Tibial artery (tissue), 4 donors: ENCODE measurements around the gene PAK1IP1.
"Not testable (repeated sequence)": the region's sequence is repeated elsewhere in the genome, so short reads cannot be mapped to it uniquely, and the experiment has no call there.

Experiments used
- DNase-seq, 2 donors: peaks; one replicate each; pipeline ENCODE4 v3.0.0-alpha.2; 2019
- H3K27ac ChIP-seq, 2 donors: fragments of 200-600 bp; sonication (generic) in 1 of 2; 1 replicate in 1 of 2; 2 replicates in 1 of 2; pipeline ENCODE4 v1.5.1; 2018 to 2019; ENCODE audit warnings: mild to moderate bottlenecking in 1 of 2
- H3K27me3 ChIP-seq, 2 donors: fragments of 200-600 bp; sonication (generic) in 1 of 2; one replicate each; pipeline versions ENCODE4 v1.5.1 to v1.6.0; 2016 to 2019
- H3K36me3 ChIP-seq, 3 donors: fragments of 200-600 bp; sonication (generic) in 2 of 3; one replicate each; pipeline ENCODE4 v1.5.1; 2016 to 2019; ENCODE audit warnings: mild to moderate bottlenecking in 2 of 3
- H3K4me1 ChIP-seq, 4 donors: fragments of 200-600 bp; sonication (generic) in 2 of 4; 1 replicate in 3 of 4; 2 replicates in 1 of 4; pipeline ENCODE4 v1.5.1; 2016 to 2019
- H3K4me3 ChIP-seq, 2 donors: fragments of 200-600 bp; sonication (generic) in 1 of 2; 1 replicate in 1 of 2; 2 replicates in 1 of 2; pipeline ENCODE4 v1.5.1; 2018 to 2019; ENCODE audit warnings: mild to moderate bottlenecking in 2 of 2
- H3K9me3 ChIP-seq, 3 donors: fragments of 200-600 bp; sonication (generic) in 1 of 3; one replicate each; pipeline ENCODE4 v1.5.1; 2016 to 2019
- CTCF ChIP-seq, 2 experiments: fragments of 200-600 bp in 1 of 2; fragments of 450-650 bp in 1 of 2; IDR thresholded peaks; one replicate each; pipeline ENCODE4 v1.5.1; 2017 to 2019; ENCODE audit warnings: antibody characterized with exemption in 2 of 2, mild to moderate bottlenecking in 1 of 2, moderate library complexity in 1 of 2
- intact Hi-C: fragments of 100-400 bp; cut with DNase I; formaldehyde crosslinking; loops from one replicate; pipeline ENCODE4 v1.15.0; 2023; ENCODE audit warnings: low total_unique reads

PAK1IP1 gene

GRCh38 chr6:10747251-10747972 lies 52.6 kb downstream of the PAK1IP1 start, which contains the start of gene TMEM14B:
TMEM14B (plus strand) TSS chr6:10747805; CDS start chr6:10749246, 1,441 bp downstream.
- Histone ChIP-seq H3K4me3 (peak within 1 kb of the TSS; percentile 62 to 85), H3K27ac (peak within 1 kb of the TSS; percentile 80 to 85), H3K9me3 (no peaks in the 10 kb centered on the region), H3K36me3 (peaks cover 0 to 28% (median 17%) of the 10 kb centered on the region in 3 donors), H3K4me1 (peaks cover 0 to 25% (median 19%) of the 10 kb centered on the region in 4 donors), H3K27me3 (no peaks in the 10 kb centered on the region)
- intact Hi-C loops, result loop anchor here (1.0 to 2.0 kb wide), 2 partner anchors 25 to 53 kb away; partner anchors contain the start of genes C6orf52 and PAK1IP1
- TF ChIP-seq CTCF (IDR thresholded peaks at IDR 0.05), result no peak
- DNase-seq, result peak; percentile 99 to 100

- H3K4me1 ChIP-seq, result peaks cover 0 to 25% (median 19%) of the 10 kb centered on the region in 4 donors
- no peaks in the 10 kb centered on the region for H3K27me3 ChIP-seq
- DNase-seq, result no peak
- intact Hi-C loops, result no loop called here
- no peak overlapping the region for H3K4me3 ChIP-seq
- no peak for TF ChIP-seq CTCF (IDR thresholded peaks at IDR 0.05)
- H3K9me3 ChIP-seq, result no peaks in the 10 kb centered on the region
- no peak overlapping the region for H3K27ac ChIP-seq
- peaks cover 12 to 47% (median 38%) of the 10 kb centered on the region in 3 donors for H3K36me3 ChIP-seq
These were observed 55.0 kb downstream of the PAK1IP1 start for GRCh38 chr6:10749734-10750133.

GRCh38 chr6:10750568-10750967 lies 55.8 kb downstream of the PAK1IP1 start:
- H3K27ac ChIP-seq, H3K4me3 ChIP-seq, intact Hi-C loops, H3K27me3 ChIP-seq, H3K9me3 ChIP-seq, DNase-seq: not testable (repeated sequence)
- H3K4me1 ChIP-seq, result peaks cover 0 to 25% (median 19%) of the 10 kb centered on the region in 4 donors
- H3K36me3 ChIP-seq, result peaks cover 21 to 55% (median 46%) of the 10 kb centered on the region in 3 donors

- H3K27ac ChIP-seq, H3K27me3 ChIP-seq, H3K4me3 ChIP-seq, H3K9me3 ChIP-seq, DNase-seq, intact Hi-C loops: not testable (repeated sequence)
- peaks cover 24 to 67% (median 52%) of the 10 kb centered on the region in 3 donors for H3K36me3 ChIP-seq
- peaks cover 0 to 25% (median 19%) of the 10 kb centered on the region in 4 donors for H3K4me1 ChIP-seq
These were observed 57.0 kb downstream of the PAK1IP1 start for GRCh38 chr6:10751757-10752156.

GRCh38 chr6:10756085-10756484 lies 61.3 kb downstream of the PAK1IP1 start:
- Histone ChIP-seq H3K4me3 (no peak overlapping the region), H3K4me1 (no peaks in the 10 kb centered on the region), H3K27ac (no peak overlapping the region), H3K36me3 (peaks cover 35 to 84% (median 65%) of the 10 kb centered on the region in 3 donors), H3K27me3 (no peaks in the 10 kb centered on the region), H3K9me3 (no peaks in the 10 kb centered on the region)
- no peak for DNase-seq
- intact Hi-C loops, result no loop called here
- TF ChIP-seq CTCF (IDR thresholded peaks at IDR 0.05), result no peak
